HG03175 (cell line): ENCODE measurements around the gene IL21.
"Not testable (repeated sequence)": the region's sequence is repeated elsewhere in the genome, so short reads cannot be mapped to it uniquely, and the experiment has no call there.

Experiments used
- ATAC-seq: cut with Tn5 transposase; IDR thresholded peaks from one replicate; pipeline ENCODE4 v1.9.1; 2021; ENCODE audit warnings: mild to moderate bottlenecking, moderate library complexity; ENCODE audit not compliant: unreplicated experiment

IL21 gene

GRCh38 chr4:122583906-122584305, 37.0 kb downstream of the IL21 start:
- ATAC-seq: no peak

- ATAC-seq: peak; percentile 84
Measured at GRCh38 chr4:122577808-122578781, 42.8 kb downstream of the IL21 start.

GRCh38 chr4:122577189-122577553, 43.7 kb downstream of the IL21 start:
- ATAC-seq: no peak

DNA sequence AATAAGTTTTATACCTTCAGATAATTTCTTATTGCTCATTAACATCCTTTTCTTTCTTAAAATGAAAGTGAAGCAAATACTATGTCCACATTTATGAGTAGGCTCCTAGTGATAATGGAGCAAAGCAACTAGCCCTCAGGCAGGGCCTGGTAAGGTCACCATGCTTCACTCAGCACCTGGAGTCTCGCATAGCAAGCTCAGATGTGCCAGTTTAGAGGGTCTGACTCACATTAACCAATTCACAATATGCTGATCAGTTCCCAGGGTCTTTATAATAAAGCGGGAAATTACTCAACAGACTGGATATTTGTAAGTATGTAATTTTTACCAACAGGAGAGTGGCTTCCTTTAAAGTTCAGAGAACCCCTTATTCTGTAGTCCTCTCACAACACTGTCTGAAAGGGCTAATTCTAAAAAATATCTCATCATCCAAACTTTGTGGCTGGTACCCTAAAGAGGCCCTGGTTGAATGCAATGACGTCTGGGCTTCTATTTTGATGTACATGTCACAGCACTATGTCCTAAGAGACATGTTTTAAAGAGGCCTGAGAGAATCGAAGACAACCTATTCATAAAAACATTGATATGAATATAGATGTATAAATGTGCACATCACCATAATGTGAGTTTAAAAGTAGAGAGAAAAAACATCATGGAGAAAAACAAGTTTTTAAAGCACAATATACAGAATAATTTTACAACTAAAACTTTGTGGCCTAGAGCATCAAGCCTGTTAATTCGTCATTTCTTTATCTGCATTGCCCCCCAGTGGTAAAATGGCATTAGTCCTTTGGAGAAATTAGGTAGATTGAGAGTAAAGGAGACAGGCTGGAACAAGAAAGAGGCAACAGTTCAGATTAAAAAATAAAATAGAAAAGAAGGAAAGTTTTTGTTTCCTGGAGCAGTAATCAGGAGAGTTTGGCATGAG, 44.3 kb downstream of the IL21 start:
- ATAC-seq: no peak

- not testable (repeated sequence) for ATAC-seq
Measured at GRCh38 chr4:122574347-122574746, 46.5 kb downstream of the IL21 start.

- no peak for ATAC-seq
Measured at GRCh38 chr4:122562449-122562848, 58.4 kb downstream of the IL21 start.
